Endothelial cell of umbilical vein (primary cell): ENCODE data around the gene SWAP70.

Experiments
- EZH2 ChIP-seq: IDR thresholded peaks from 2 replicates; pipeline ENCODE4 v1.6.1; 2012; ENCODE audit warnings: borderline replicate concordance, low read depth, mild to moderate bottlenecking, moderate library complexity, low read length, inconsistent platforms; ENCODE audit not compliant: severe bottlenecking
- MAX ChIP-seq: IDR thresholded peaks from 2 replicates; pipeline ENCODE4 v1.6.1; 2011; ENCODE audit not compliant: insufficient read depth, insufficient read length
- MYC ChIP-seq: IDR thresholded peaks from one replicate; pipeline ENCODE4 v1.6.1; 2011; ENCODE audit warnings: mild to moderate bottlenecking, low read depth, low read length
- POLR2A ChIP-seq: IDR thresholded peaks from 2 replicates; pipeline ENCODE4 v1.6.1; 2012; ENCODE audit warnings: low read depth, mild to moderate bottlenecking, control low read depth, low read length
- POLR2AphosphoS5 ChIP-seq: IDR thresholded peaks from 2 replicates; pipeline ENCODE4 v1.6.1; 2012; ENCODE audit warnings: low read depth, mild to moderate bottlenecking, control low read depth, low read length, moderate library complexity; ENCODE audit not compliant: insufficient read depth
- TF ChIP-seq, protein P1 (sequence below), 2 donors: IDR thresholded peaks; 1 replicate in 1 of 2; 2 replicates in 1 of 2; pipeline ENCODE4 v1.5.1; 2011; ENCODE audit warnings: low read length in 2 of 2, mild to moderate bottlenecking in 2 of 2, moderate library complexity in 2 of 2, control low read depth in 1 of 2, inconsistent platforms in 1 of 2, low read depth in 1 of 2; ENCODE audit not compliant: insufficient read depth in 1 of 2; ENCODE audit errors: extremely low read depth in 1 of 2

DNA sequence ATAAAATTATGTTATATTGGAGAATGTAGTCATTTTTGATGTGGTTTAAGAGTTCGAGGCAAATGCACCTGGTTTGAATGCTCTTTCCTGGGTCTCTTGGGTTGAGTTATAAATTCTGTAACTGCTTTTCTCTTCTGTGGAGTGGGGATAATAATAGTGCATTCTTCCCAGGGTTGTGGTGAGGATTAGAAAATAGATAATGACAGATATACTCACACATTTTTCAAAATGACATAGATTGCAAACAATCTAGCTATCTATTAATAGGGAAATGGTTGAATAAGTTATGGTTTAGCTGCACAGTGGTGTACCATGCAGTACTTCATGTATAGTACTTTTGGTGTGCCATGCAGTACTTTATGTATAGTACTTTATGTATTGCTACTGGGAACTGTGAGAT, 67.4 kb downstream of the SWAP70 start:
- no peak for TF ChIP-seq MYC
- TF ChIP-seq EZH2: no peak
- no peak for TF ChIP-seq POLR2A
- TF ChIP-seq, protein P1, sequence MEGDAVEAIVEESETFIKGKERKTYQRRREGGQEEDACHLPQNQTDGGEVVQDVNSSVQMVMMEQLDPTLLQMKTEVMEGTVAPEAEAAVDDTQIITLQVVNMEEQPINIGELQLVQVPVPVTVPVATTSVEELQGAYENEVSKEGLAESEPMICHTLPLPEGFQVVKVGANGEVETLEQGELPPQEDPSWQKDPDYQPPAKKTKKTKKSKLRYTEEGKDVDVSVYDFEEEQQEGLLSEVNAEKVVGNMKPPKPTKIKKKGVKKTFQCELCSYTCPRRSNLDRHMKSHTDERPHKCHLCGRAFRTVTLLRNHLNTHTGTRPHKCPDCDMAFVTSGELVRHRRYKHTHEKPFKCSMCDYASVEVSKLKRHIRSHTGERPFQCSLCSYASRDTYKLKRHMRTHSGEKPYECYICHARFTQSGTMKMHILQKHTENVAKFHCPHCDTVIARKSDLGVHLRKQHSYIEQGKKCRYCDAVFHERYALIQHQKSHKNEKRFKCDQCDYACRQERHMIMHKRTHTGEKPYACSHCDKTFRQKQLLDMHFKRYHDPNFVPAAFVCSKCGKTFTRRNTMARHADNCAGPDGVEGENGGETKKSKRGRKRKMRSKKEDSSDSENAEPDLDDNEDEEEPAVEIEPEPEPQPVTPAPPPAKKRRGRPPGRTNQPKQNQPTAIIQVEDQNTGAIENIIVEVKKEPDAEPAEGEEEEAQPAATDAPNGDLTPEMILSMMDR (IDR thresholded peaks at IDR 0.05; ENCODE audit: extremely low read depth in 1 of 2, insufficient read depth in 1 of 2, low read depth in 1 of 2, low read length in 2 of 2): no peak
- TF ChIP-seq MAX: no peak
- TF ChIP-seq POLR2AphosphoS5: no peak
